GM19372 (cell line): ENCODE results near the gene SNAI3.

Experiments
- ATAC-seq: cut with Tn5 transposase; IDR thresholded peaks from one replicate; pipeline ENCODE4 v1.9.1; 2021; ENCODE audit warnings: mild to moderate bottlenecking, low read depth, moderate library complexity; ENCODE audit not compliant: unreplicated experiment

Gene SNAI3

GRCh38 chr16:88721815-88722755, 35.8 kb upstream of the SNAI3 start:
- no peak for ATAC-seq

GRCh38 chr16:88721236-88721635, 34.9 kb upstream of the SNAI3 start:
- ATAC-seq = no peak

GRCh38 chr16:88720396-88720970, 34.2 kb upstream of the SNAI3 start:
- ATAC-seq = no peak

- ATAC-seq = no peak
These were observed 33.6 kb upstream of the SNAI3 start for GRCh38 chr16:88719933-88720296.

GRCh38 chr16:88719267-88719932, 33.1 kb upstream of the SNAI3 start:
- ATAC-seq = no peak

- ATAC-seq = no peak
These were observed 31.9 kb upstream of the SNAI3 start for GRCh38 chr16:88718178-88718577.

GRCh38 chr16:88716601-88717001, 30.3 kb upstream of the SNAI3 start:
- ATAC-seq = no peak

- ATAC-seq = no peak
These were observed 29.9 kb upstream of the SNAI3 start for GRCh38 chr16:88716201-88716600.

- ATAC-seq = no peak
These were observed 29.2 kb upstream of the SNAI3 start for GRCh38 chr16:88715312-88716190.

GRCh38 chr16:88714420-88715302, 28.4 kb upstream of the SNAI3 start:
- ATAC-seq = no peak

- no peak for ATAC-seq
These were observed 27.5 kb upstream of the SNAI3 start for GRCh38 chr16:88713568-88714419.

- ATAC-seq = no peak
These were observed 26.7 kb upstream of the SNAI3 start for GRCh38 chr16:88713054-88713453.

GRCh38 chr16:88712362-88712979, 26.2 kb upstream of the SNAI3 start:
- no peak for ATAC-seq

- no peak for ATAC-seq
These were observed 25.5 kb upstream of the SNAI3 start for GRCh38 chr16:88711750-88712340.

GRCh38 chr16:88710556-88710955, 24.2 kb upstream of the SNAI3 start:
- no peak for ATAC-seq

GRCh38 chr16:88706965-88707826, 20.9 kb upstream of the SNAI3 start:
- no peak for ATAC-seq
